ENCODE results near the gene RAB17.

- TF ChIP-seq, protein P1, sequence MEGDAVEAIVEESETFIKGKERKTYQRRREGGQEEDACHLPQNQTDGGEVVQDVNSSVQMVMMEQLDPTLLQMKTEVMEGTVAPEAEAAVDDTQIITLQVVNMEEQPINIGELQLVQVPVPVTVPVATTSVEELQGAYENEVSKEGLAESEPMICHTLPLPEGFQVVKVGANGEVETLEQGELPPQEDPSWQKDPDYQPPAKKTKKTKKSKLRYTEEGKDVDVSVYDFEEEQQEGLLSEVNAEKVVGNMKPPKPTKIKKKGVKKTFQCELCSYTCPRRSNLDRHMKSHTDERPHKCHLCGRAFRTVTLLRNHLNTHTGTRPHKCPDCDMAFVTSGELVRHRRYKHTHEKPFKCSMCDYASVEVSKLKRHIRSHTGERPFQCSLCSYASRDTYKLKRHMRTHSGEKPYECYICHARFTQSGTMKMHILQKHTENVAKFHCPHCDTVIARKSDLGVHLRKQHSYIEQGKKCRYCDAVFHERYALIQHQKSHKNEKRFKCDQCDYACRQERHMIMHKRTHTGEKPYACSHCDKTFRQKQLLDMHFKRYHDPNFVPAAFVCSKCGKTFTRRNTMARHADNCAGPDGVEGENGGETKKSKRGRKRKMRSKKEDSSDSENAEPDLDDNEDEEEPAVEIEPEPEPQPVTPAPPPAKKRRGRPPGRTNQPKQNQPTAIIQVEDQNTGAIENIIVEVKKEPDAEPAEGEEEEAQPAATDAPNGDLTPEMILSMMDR (IDR thresholded peaks at IDR 0.05) = no peak
- no peak for TF ChIP-seq POLR2AphosphoS5 (IDR thresholded peaks at IDR 0.05; ENCODE audit: low read depth, low read length)
- TF ChIP-seq REST (IDR thresholded peaks at IDR 0.05; ENCODE audit: insufficient read depth in 1 of 2, low read depth in 2 of 2, low read length in 1 of 2) = no peak
Observed at GRCh38 chr2:237570776-237571335, 19.7 kb downstream of the RAB17 start.
